BJ (cell line): Measurements from ENCODE around the gene NR3C1. TPM values are rescaled to one million over a fixed set of nuclear protein-coding genes. Genes with fewer than 3 reads are reported as not detected.

Experiments used
- CTCF ChIA-PET: fragments of 350-600 bp; formaldehyde crosslinking; extraction: SDS; loops from one replicate; lab custom pipeline; 2021; ENCODE audit warnings: antibody characterized with exemption, inconsistent platforms; lab: Yijun Ruan, JAX
- POLR2A ChIA-PET: fragments of 300-600 bp; sonication (Branson Sonifier 250); formaldehyde crosslinking; extraction: SDS; loops from one replicate; lab custom pipeline; 2021; ENCODE audit warnings: antibody characterized with exemption; lab: Charles Lee
- DNase-seq: peaks from one replicate; pipeline ENCODE4 v3.0.0-alpha.2; 2011; ENCODE audit warnings: low read depth
- H3K27me3 ChIP-seq: 2 replicates; pipeline ENCODE4 v1.6.0; 2011; ENCODE audit warnings: low read length; ENCODE audit not compliant: control insufficient read depth, insufficient read depth
- H3K36me3 ChIP-seq: 2 replicates; pipeline ENCODE4 v1.5.1; 2011; ENCODE audit warnings: low read length; ENCODE audit not compliant: control insufficient read depth, insufficient read depth
- H3K4me3 ChIP-seq: 2 replicates; pipeline ENCODE4 v1.5.1; 2011; ENCODE audit warnings: low read depth, mild to moderate bottlenecking, control low read depth, low read length
- CTCF ChIP-seq: IDR thresholded peaks from 2 replicates; pipeline ENCODE4 v1.5.1; 2011; ENCODE audit warnings: low read depth, mild to moderate bottlenecking, control low read depth, inconsistent platforms, low read length, moderate library complexity; ENCODE audit not compliant: insufficient read depth
- polyA plus RNA-seq: library from polyadenylated mRNA; depleted of rRNA; stranded (reverse); fragments of >200 nt; gene quantifications from 2 replicates; pipeline ENCODE4 v1.2.3, GENCODE V29; 2011

The NR3C1 gene
- polyA plus RNA-seq, 1 experiment, result 22.4 TPM

GRCh38 chr5:143398053-143398355, 5.5 kb downstream of the NR3C1 start:
- ChIA-PET POLR2A (interaction anchor here (0.7 kb wide), 1 partner anchor 108 kb away, joined by 26 read pairs; no protein-coding TSS in a partner anchor), CTCF (interaction anchor here (1.3 kb wide), 1 partner anchor 427 kb away, joined by 4 read pairs; no protein-coding TSS in a partner anchor)
- DNase-seq, result no peak
- TF ChIP-seq CTCF, result no peak
- H3K27me3 ChIP-seq, result no peaks in the 10 kb centered on the region
- H3K36me3 ChIP-seq, result 0 out of 2 replicates have a peak, but pooled peaks cover 2% of the 10 kb centered on the region
- no peak overlapping the region for H3K4me3 ChIP-seq

- POLR2A ChIA-PET, result interaction anchor here (0.8 kb wide), 1 partner anchor 171 kb away, joined by 5 read pairs; no protein-coding TSS in a partner anchor
- DNase-seq, result no peak
- Histone ChIP-seq H3K27me3 (no peaks in the 10 kb centered on the region), H3K36me3 (0 out of 2 replicates have a peak, but pooled peaks cover 2% of the 10 kb centered on the region), H3K4me3 (no peak overlapping the region; the same call in 1 of the 2 replicates)
- TF ChIP-seq CTCF, result no peak
- CTCF ChIA-PET, result interaction anchor here (1.3 kb wide), 1 partner anchor 427 kb away, joined by 4 read pairs; no protein-coding TSS in a partner anchor
Measured at GRCh38 chr5:143397302-143398052, 6.0 kb downstream of the NR3C1 start.

- no peaks in the 10 kb centered on the region for H3K27me3 ChIP-seq
- H3K4me3 ChIP-seq, result no peak overlapping the region
- no peak for DNase-seq
- CTCF ChIA-PET, result interaction anchor here (0.5 to 0.7 kb wide), 2 partner anchors 85 to 235 kb away, joined by 3 to 6 read pairs; no protein-coding TSS in a partner anchor
- POLR2A ChIA-PET, result no interaction called here
- no peak for TF ChIP-seq CTCF
- 0 out of 2 replicates have a peak, but pooled peaks cover 2% of the 10 kb centered on the region for H3K36me3 ChIP-seq
Measured at GRCh38 chr5:143396353-143396940, 7.0 kb downstream of the NR3C1 start.

GRCh38 chr5:143395638-143396352, 7.7 kb downstream of the NR3C1 start:
- no peak for TF ChIP-seq CTCF
- Histone ChIP-seq H3K36me3 (0 out of 2 replicates have a peak, but pooled peaks cover 2% of the 10 kb centered on the region), H3K27me3 (no peaks in the 10 kb centered on the region), H3K4me3 (no peak overlapping the region)
- DNase-seq, result no peak
- CTCF ChIA-PET, result interaction anchor here (0.5 kb wide), 1 partner anchor 84 kb away, joined by 3 read pairs; no protein-coding TSS in a partner anchor
- POLR2A ChIA-PET, result interaction anchor here (0.5 kb wide), 1 partner anchor 778 kb away, joined by 3 read pairs; no protein-coding TSS in a partner anchor
